ENCODE measurements around the gene TMEM123.

TMEM123 gene

DNA sequence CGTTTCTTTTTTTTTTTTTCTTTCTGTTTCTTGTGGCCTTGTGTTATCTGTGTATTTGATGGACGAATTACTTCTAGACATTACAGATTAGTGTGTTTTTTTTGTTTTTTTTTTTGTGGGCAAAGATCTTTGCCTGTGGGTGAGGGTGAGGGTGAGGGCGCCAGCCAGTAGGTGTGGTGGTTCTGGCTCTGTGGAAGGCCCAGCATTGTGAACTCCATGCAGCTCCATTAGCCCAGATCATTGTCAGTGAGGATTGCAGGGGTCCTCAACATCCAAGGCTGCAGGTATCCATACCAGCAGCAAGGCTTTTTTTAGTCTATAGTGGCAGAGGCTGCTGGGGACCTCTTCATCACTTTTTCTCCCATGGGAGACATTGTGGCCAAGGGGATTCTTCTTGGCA, 91.9 kb downstream of the TMEM123 start:
- no peak overlapping the region for H3K18ac ChIP-seq (ENCODE audit: low read length)
- H3K4me1 ChIP-seq (ENCODE audit: control insufficient read depth in 2 of 2, insufficient read depth in 1 of 2, low read depth in 1 of 2, low read length in 2 of 2) = no peaks in the 10 kb centered on the region
- no peak overlapping the region for H2AK5ac ChIP-seq (ENCODE audit: low read depth, low read length)
- peaks cover 0 to 28% of the 10 kb centered on the region in 2 donors for H3K9me3 ChIP-seq (replicated peaks in 1 of 2; ENCODE audit: control insufficient read depth in 2 of 2, insufficient read depth in 1 of 2, low read depth in 1 of 2, low read length in 2 of 2)
- H3K4me3 ChIP-seq (ENCODE audit: low read length in 2 of 2) = no peak overlapping the region
- no peak overlapping the region for H3K27ac ChIP-seq (replicated peaks; ENCODE audit: low read length)
- H4K8ac ChIP-seq (ENCODE audit: low read depth, low read length) = no peak overlapping the region
- no peak overlapping the region for H2BK15ac ChIP-seq (ENCODE audit: low read length)
- WGBS, 2 donors (ENCODE audit: extremely low coverage in 2 of 2, insufficient read length in 2 of 2, insufficient replicate concordance in 1 of 2) = no CpG with 5 or more reads among the region's 3 CpGs
- no peak overlapping the region for H2BK5ac ChIP-seq (ENCODE audit: low read length)
- no peak overlapping the region for H4K91ac ChIP-seq (ENCODE audit: low read depth, low read length, poor library complexity)
- H2BK120ac ChIP-seq (ENCODE audit: low read depth, low read length) = no peak overlapping the region
- no peak overlapping the region for H3K4ac ChIP-seq (ENCODE audit: low read length)
- H3K23ac ChIP-seq (ENCODE audit: low read depth, low read length, poor library complexity) = no peak overlapping the region
- H3K27me3 ChIP-seq (ENCODE audit: control insufficient read depth in 3 of 3, insufficient read depth in 3 of 3, low read depth in 1 of 3, low read length in 3 of 3) = no peaks in the 10 kb centered on the region
- no peak overlapping the region for H3K9ac ChIP-seq (ENCODE audit: low read depth, low read length, poor library complexity)
- H3K4me2 ChIP-seq (ENCODE audit: insufficient read depth, low read length, poor library complexity, severe bottlenecking) = no peak overlapping the region
- peaks cover 6 to 88% of the 10 kb centered on the region in 2 donors for H3K36me3 ChIP-seq (replicated peaks in 1 of 2; ENCODE audit: control insufficient read depth in 2 of 2, insufficient read depth in 2 of 2, low read length in 2 of 2)
- no peaks in the 10 kb centered on the region for H3K79me1 ChIP-seq (ENCODE audit: low read depth, low read length)
- no peak overlapping the region for H2AFZ ChIP-seq (ENCODE audit: low read length)
- no peak overlapping the region for H3K14ac ChIP-seq (ENCODE audit: low read length)
- H2BK12ac ChIP-seq (ENCODE audit: low read length) = no peak overlapping the region
- no peak for DNase-seq (ENCODE audit: low spot score)

DNA sequence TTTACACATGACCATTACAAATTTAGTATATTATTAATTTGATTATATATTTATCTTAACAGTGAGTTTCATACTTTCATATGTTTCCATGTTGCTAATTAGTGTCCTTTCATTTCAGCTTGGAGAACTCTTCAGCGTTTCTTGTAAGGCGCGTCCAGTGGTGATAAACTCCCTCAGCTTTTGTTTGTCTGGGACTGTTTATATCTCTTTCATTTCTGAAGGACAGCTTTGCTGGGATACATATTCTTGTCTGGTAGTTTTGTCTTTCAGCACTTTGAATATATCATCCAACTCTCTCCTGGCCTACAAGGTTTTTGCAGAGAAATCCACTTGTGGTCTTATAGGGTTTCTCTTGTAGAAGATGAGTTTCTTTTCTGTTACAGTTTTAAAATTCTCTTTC, 93.2 kb downstream of the TMEM123 start:
- no peak overlapping the region for H2BK12ac ChIP-seq (ENCODE audit: low read length)
- no peak overlapping the region for H2BK15ac ChIP-seq (ENCODE audit: low read length)
- H4K91ac ChIP-seq (ENCODE audit: low read depth, low read length, poor library complexity) = no peak overlapping the region
- H3K4me3 ChIP-seq (ENCODE audit: low read length in 2 of 2) = no peak overlapping the region
- no peak overlapping the region for H2BK120ac ChIP-seq (ENCODE audit: low read depth, low read length)
- H4K8ac ChIP-seq (ENCODE audit: low read depth, low read length) = no peak overlapping the region
- H3K36me3 ChIP-seq (replicated peaks in 1 of 2; ENCODE audit: control insufficient read depth in 2 of 2, insufficient read depth in 2 of 2, low read length in 2 of 2) = peaks cover 0 to 85% of the 10 kb centered on the region in 2 donors
- no peaks in the 10 kb centered on the region for H3K79me1 ChIP-seq (ENCODE audit: low read depth, low read length)
- H3K4me2 ChIP-seq (ENCODE audit: insufficient read depth, low read length, poor library complexity, severe bottlenecking) = no peak overlapping the region
- H3K9me3 ChIP-seq (replicated peaks in 1 of 2; ENCODE audit: control insufficient read depth in 2 of 2, insufficient read depth in 1 of 2, low read depth in 1 of 2, low read length in 2 of 2) = peaks cover 0 to 40% of the 10 kb centered on the region in 2 donors
- H2AFZ ChIP-seq (ENCODE audit: low read length) = no peak overlapping the region
- no peak overlapping the region for H3K14ac ChIP-seq (ENCODE audit: low read length)
- H3K4ac ChIP-seq (ENCODE audit: low read length) = no peak overlapping the region
- no CpG with 5 or more reads among the region's 3 CpGs for WGBS, 2 donors (ENCODE audit: extremely low coverage in 2 of 2, insufficient read length in 2 of 2, insufficient replicate concordance in 1 of 2)
- no peak overlapping the region for H3K27ac ChIP-seq (replicated peaks; ENCODE audit: low read length)
- H3K23ac ChIP-seq (ENCODE audit: low read depth, low read length, poor library complexity) = no peak overlapping the region
- H2BK5ac ChIP-seq (ENCODE audit: low read length) = no peak overlapping the region
- H3K27me3 ChIP-seq (ENCODE audit: control insufficient read depth in 3 of 3, insufficient read depth in 3 of 3, low read depth in 1 of 3, low read length in 3 of 3) = no peaks in the 10 kb centered on the region
- H2AK5ac ChIP-seq (ENCODE audit: low read depth, low read length) = no peak overlapping the region
- no peaks in the 10 kb centered on the region for H3K4me1 ChIP-seq (ENCODE audit: control insufficient read depth in 2 of 2, insufficient read depth in 1 of 2, low read depth in 1 of 2, low read length in 2 of 2)
- no peak overlapping the region for H3K9ac ChIP-seq (ENCODE audit: low read depth, low read length, poor library complexity)
- no peak for DNase-seq (ENCODE audit: low spot score)
- no peak overlapping the region for H3K18ac ChIP-seq (ENCODE audit: low read length)

DNA sequence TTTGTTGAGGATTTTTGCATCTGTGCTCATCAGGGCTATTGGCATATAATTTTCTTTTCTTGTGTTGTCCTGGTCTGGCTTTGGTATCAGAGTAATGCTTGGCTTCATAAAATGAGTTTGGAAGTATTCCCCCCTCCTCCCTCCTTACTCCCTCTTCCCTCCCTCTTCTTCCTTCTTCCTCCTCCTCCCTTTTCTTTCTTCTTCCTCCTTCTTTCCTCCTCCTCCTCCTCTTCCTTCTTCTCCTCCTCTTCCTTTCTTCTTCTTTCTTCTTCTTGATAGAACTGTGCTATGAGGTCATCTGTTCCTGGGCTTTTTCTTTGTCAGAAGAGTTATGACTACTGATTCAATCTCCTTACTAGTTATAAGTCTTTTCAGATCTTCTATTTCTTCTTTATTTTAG, 95.4 kb downstream of the TMEM123 start:
- H3K79me1 ChIP-seq (ENCODE audit: low read depth, low read length) = no peaks in the 10 kb centered on the region
- no peaks in the 10 kb centered on the region for H3K4me1 ChIP-seq (ENCODE audit: control insufficient read depth in 2 of 2, insufficient read depth in 1 of 2, low read depth in 1 of 2, low read length in 2 of 2)
- peaks cover 0 to 82% of the 10 kb centered on the region in 2 donors for H3K36me3 ChIP-seq (replicated peaks in 1 of 2; ENCODE audit: control insufficient read depth in 2 of 2, insufficient read depth in 2 of 2, low read length in 2 of 2)
- H2AK5ac ChIP-seq (ENCODE audit: low read depth, low read length) = no peak overlapping the region
- no peak overlapping the region for H3K27ac ChIP-seq (replicated peaks; ENCODE audit: low read length)
- H3K18ac ChIP-seq (ENCODE audit: low read length) = no peak overlapping the region
- H4K8ac ChIP-seq (ENCODE audit: low read depth, low read length) = no peak overlapping the region
- no peak overlapping the region for H4K91ac ChIP-seq (ENCODE audit: low read depth, low read length, poor library complexity)
- H3K4me3 ChIP-seq (ENCODE audit: low read length in 2 of 2) = no peak overlapping the region
- H2BK15ac ChIP-seq (ENCODE audit: low read length) = no peak overlapping the region
- H3K9me3 ChIP-seq (replicated peaks in 1 of 2; ENCODE audit: control insufficient read depth in 2 of 2, insufficient read depth in 1 of 2, low read depth in 1 of 2, low read length in 2 of 2) = peaks cover 0 to 46% of the 10 kb centered on the region in 2 donors
- H3K4ac ChIP-seq (ENCODE audit: low read length) = no peak overlapping the region
- H3K4me2 ChIP-seq (ENCODE audit: insufficient read depth, low read length, poor library complexity, severe bottlenecking) = no peak overlapping the region
- H3K14ac ChIP-seq (ENCODE audit: low read length) = no peak overlapping the region
- H3K27me3 ChIP-seq (ENCODE audit: control insufficient read depth in 3 of 3, insufficient read depth in 3 of 3, low read depth in 1 of 3, low read length in 3 of 3) = no peaks in the 10 kb centered on the region
- H2BK120ac ChIP-seq (ENCODE audit: low read depth, low read length) = no peak overlapping the region
- H2AFZ ChIP-seq (ENCODE audit: low read length) = no peak overlapping the region
- H3K9ac ChIP-seq (ENCODE audit: low read depth, low read length, poor library complexity) = no peak overlapping the region
- H2BK5ac ChIP-seq (ENCODE audit: low read length) = no peak overlapping the region
- H3K23ac ChIP-seq (ENCODE audit: low read depth, low read length, poor library complexity) = no peak overlapping the region
- no peak for DNase-seq (ENCODE audit: low spot score)
- H2BK12ac ChIP-seq (ENCODE audit: low read length) = no peak overlapping the region

DNA sequence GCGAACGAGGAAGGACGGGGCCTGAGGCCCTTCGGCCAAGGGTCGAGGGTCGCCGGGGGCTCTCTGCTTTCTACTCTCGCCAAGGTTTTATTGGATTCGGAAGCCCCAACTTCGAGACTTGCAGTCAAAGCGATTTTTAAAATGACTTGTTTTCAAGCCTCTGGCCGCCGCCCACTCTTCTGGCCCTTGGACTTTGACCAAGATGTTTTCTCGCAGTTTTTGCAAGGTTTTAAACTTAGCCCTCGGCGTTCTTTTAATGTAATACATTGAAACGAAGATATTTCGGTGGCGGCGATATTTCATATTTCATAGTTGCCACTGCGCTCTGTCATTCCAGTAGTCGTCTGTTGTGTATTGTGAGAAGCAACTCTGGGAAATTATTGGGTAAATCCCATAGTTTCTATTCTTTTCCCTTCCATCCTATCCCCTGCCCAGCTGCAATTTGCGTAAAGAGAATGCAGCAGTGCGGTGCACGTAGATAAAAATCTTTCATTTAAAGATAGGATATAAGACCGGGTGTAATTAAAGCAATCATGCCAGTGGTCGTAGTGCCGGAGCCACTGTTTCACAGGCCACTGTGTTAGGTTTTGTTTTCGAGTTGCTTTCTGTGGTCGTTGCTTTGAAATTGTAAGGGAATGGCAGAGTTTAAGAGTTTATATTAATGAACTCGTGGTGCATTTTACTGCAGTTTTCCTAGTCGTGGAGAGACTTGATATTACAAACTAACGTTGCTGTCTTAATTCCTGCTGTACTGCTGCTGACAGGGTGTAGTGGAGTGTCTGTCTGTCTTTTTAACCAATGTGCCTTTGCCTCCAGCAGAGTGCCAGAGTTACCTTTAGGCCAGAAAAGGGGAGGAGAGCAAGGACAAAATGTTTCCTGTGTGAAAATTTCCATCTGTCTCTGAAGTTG, 104.8 kb downstream of the TMEM123 start:
- Histone ChIP-seq H4K8ac (ENCODE audit: low read depth, low read length) (no peak overlapping the region), H2AFZ (ENCODE audit: low read length) (peak overlapping the region; percentile 96), H3K9ac (ENCODE audit: low read depth, low read length, poor library complexity) (peak overlapping the region; percentile 77), H3K36me3 (replicated peaks in 1 of 2; ENCODE audit: control insufficient read depth in 2 of 2, insufficient read depth in 2 of 2, low read length in 2 of 2) (peaks cover 0 to 19% of the 10 kb centered on the region in 2 donors), H3K9me3 (replicated peaks in 1 of 2; ENCODE audit: control insufficient read depth in 2 of 2, insufficient read depth in 1 of 2, low read depth in 1 of 2, low read length in 2 of 2) (peaks cover 0 to 3% of the 10 kb centered on the region in 2 donors), H2AK5ac (ENCODE audit: low read depth, low read length) (no peak overlapping the region), H3K79me1 (ENCODE audit: low read depth, low read length) (no peaks in the 10 kb centered on the region), H2BK12ac (ENCODE audit: low read length) (no peak overlapping the region), H3K4me3 (ENCODE audit: low read length in 2 of 2) (peak overlapping the region; percentile 61 to 81), H3K14ac (ENCODE audit: low read length) (no peak overlapping the region), H2BK5ac (ENCODE audit: low read length) (no peak overlapping the region), H3K27ac (replicated peaks; ENCODE audit: low read length) (peak overlapping the region; percentile 80), H3K4ac (ENCODE audit: low read length) (no peak overlapping the region), H3K18ac (ENCODE audit: low read length) (peak overlapping the region; percentile 96), H3K4me2 (ENCODE audit: insufficient read depth, low read length, poor library complexity, severe bottlenecking) (peak overlapping the region; percentile 78), H2BK120ac (ENCODE audit: low read depth, low read length) (no peak overlapping the region), H3K23ac (ENCODE audit: low read depth, low read length, poor library complexity) (peak overlapping the region; percentile 65), H4K91ac (ENCODE audit: low read depth, low read length, poor library complexity) (no peak overlapping the region), H3K27me3 (ENCODE audit: control insufficient read depth in 3 of 3, insufficient read depth in 3 of 3, low read depth in 1 of 3, low read length in 3 of 3) (no peaks in the 10 kb centered on the region), H3K4me1 (ENCODE audit: control insufficient read depth in 2 of 2, insufficient read depth in 1 of 2, low read depth in 1 of 2, low read length in 2 of 2) (peaks cover 0 to 26% of the 10 kb centered on the region in 2 donors), H2BK15ac (ENCODE audit: low read length) (no peak overlapping the region)
- peak; percentile 2 for DNase-seq (ENCODE audit: low spot score)
- WGBS, 2 donors (ENCODE audit: extremely low coverage in 2 of 2, insufficient read length in 2 of 2, insufficient replicate concordance in 1 of 2) = no CpG with 5 or more reads among the region's 33 CpGs
